Mesenchymal stem cell (in vitro differentiated cells and primary cell): ENCODE measurements around the gene WWP2.

Experiments used
- DNase-seq: peaks from one replicate; pipeline ENCODE4 v3.0.0-alpha.2; 2013
- H2AFZ ChIP-seq: one replicate; pipeline ENCODE4 v1.6.1; 2013; ENCODE audit warnings: low read depth, mild to moderate bottlenecking, control low read depth, inconsistent platforms, low read length, moderate library complexity
- H2AK5ac ChIP-seq: 2 replicates; pipeline ENCODE4 v1.6.1; 2013; ENCODE audit warnings: low read length, moderate library complexity, mild to moderate bottlenecking, inconsistent platforms; ENCODE audit not compliant: severe bottlenecking
- H2BK120ac ChIP-seq: one replicate; pipeline ENCODE4 v1.6.1; 2013; ENCODE audit warnings: low read depth, mild to moderate bottlenecking, inconsistent platforms, low read length, moderate library complexity
- H2BK12ac ChIP-seq, 2 experiments: one replicate each; pipeline ENCODE4 v1.6.1; 2013; ENCODE audit warnings: inconsistent platforms in 2 of 2, low read length in 2 of 2, mild to moderate bottlenecking in 2 of 2, moderate library complexity in 2 of 2, control low read depth in 1 of 2
- H2BK15ac ChIP-seq: one replicate; pipeline ENCODE4 v1.6.1; 2013; ENCODE audit warnings: mild to moderate bottlenecking, low read depth, inconsistent platforms; ENCODE audit not compliant: poor library complexity, severe bottlenecking
- H2BK5ac ChIP-seq: 2 replicates; pipeline ENCODE4 v1.6.1; 2013; ENCODE audit warnings: low read depth, mild to moderate bottlenecking, low read length, control low read depth, inconsistent platforms; ENCODE audit not compliant: poor library complexity, severe bottlenecking
- H3K14ac ChIP-seq, 2 experiments: one replicate each; pipeline ENCODE4 v1.6.1; 2013; ENCODE audit warnings: inconsistent platforms in 2 of 2, low read length in 2 of 2, control low read depth in 1 of 2, mild to moderate bottlenecking in 1 of 2, moderate library complexity in 1 of 2
- H3K18ac ChIP-seq, 2 experiments: one replicate each; pipeline ENCODE4 v1.6.1; 2013; ENCODE audit warnings: inconsistent platforms in 2 of 2, low read length in 2 of 2, control low read depth in 1 of 2, low read depth in 1 of 2, mild to moderate bottlenecking in 1 of 2
- H3K23ac ChIP-seq, 2 experiments: one replicate each; pipeline ENCODE4 v1.6.1; 2013; ENCODE audit warnings: inconsistent platforms in 2 of 2, low read length in 2 of 2, mild to moderate bottlenecking in 2 of 2, moderate library complexity in 2 of 2, control low read depth in 1 of 2
- H3K27ac ChIP-seq: 2 replicates; pipeline ENCODE4 v1.5.1; 2013; ENCODE audit warnings: mild to moderate bottlenecking, moderate library complexity, low read length, control low read depth, inconsistent platforms; ENCODE audit not compliant: poor library complexity, severe bottlenecking
- H3K27me3 ChIP-seq, 2 experiments: 2 replicates each; pipeline versions ENCODE4 v1.6.1 to v1.7.0; 2013; ENCODE audit warnings: low read length in 2 of 2, mild to moderate bottlenecking in 2 of 2, moderate library complexity in 2 of 2, control low read depth in 1 of 2, inconsistent platforms in 1 of 2; ENCODE audit not compliant: control insufficient read depth in 1 of 2, insufficient read depth in 1 of 2
- H3K36me3 ChIP-seq, 2 experiments: 2 replicates each; pipeline versions ENCODE4 v1.6.1 to v1.7.0; 2013; ENCODE audit warnings: low read length in 2 of 2, control low read depth in 1 of 2, inconsistent platforms in 1 of 2, low read depth in 1 of 2, mild to moderate bottlenecking in 1 of 2; ENCODE audit not compliant: insufficient read depth in 2 of 2, control insufficient read depth in 1 of 2
- H3K4ac ChIP-seq, 2 experiments: one replicate each; pipeline ENCODE4 v1.6.1; 2013; ENCODE audit warnings: inconsistent platforms in 2 of 2, low read length in 2 of 2, mild to moderate bottlenecking in 2 of 2, moderate library complexity in 2 of 2, control low read depth in 1 of 2, low read depth in 1 of 2
- H3K4me1 ChIP-seq: 2 replicates; pipeline ENCODE4 v1.6.1; 2013; ENCODE audit warnings: low read depth, low read length, control low read depth; ENCODE audit not compliant: control insufficient read depth, insufficient read depth
- H3K4me2 ChIP-seq: 2 replicates; pipeline ENCODE4 v1.6.1; 2013; ENCODE audit warnings: low read length, mild to moderate bottlenecking, inconsistent platforms; ENCODE audit not compliant: poor library complexity, severe bottlenecking
- H3K4me3 ChIP-seq, 2 experiments: 2 replicates each; pipeline versions ENCODE4 v1.5.1 to v1.7.0; 2013; ENCODE audit warnings: low read length in 2 of 2, mild to moderate bottlenecking in 2 of 2, control low read depth in 1 of 2, low read depth in 1 of 2; ENCODE audit not compliant: insufficient read depth in 1 of 2
- H3K79me1 ChIP-seq: replicated peaks from 2 replicates; pipeline ENCODE4 v1.6.1; 2013; ENCODE audit warnings: mild to moderate bottlenecking, control low read depth, low read length, inconsistent platforms; ENCODE audit not compliant: poor library complexity, severe bottlenecking
- H3K9ac ChIP-seq: 2 replicates; pipeline ENCODE4 v1.7.0; 2013; ENCODE audit warnings: mild to moderate bottlenecking, low read length, moderate library complexity
- H3K9me3 ChIP-seq: 2 replicates; pipeline ENCODE4 v1.7.0; 2013; ENCODE audit warnings: mild to moderate bottlenecking, low read length; ENCODE audit not compliant: control insufficient read depth
- H4K8ac ChIP-seq: one replicate; pipeline ENCODE4 v1.6.1; 2013; ENCODE audit warnings: inconsistent platforms, mild to moderate bottlenecking, low read length, moderate library complexity
- H4K91ac ChIP-seq: one replicate; pipeline ENCODE4 v1.6.1; 2013; ENCODE audit warnings: mild to moderate bottlenecking, low read length, inconsistent platforms
- WGBS: methylation state at CpG from one replicate; pipeline ENCODE4 v1.1.7; 2013; ENCODE audit warnings: mixed read lengths; 5-methylcytosine and 5-hydroxymethylcytosine counted together

WWP2 gene

GRCh38 chr16:69871708-69872107, 109.6 kb downstream of the WWP2 start:
- H2AK5ac ChIP-seq, result no peak overlapping the region
- no peak overlapping the region for H3K9ac ChIP-seq
- H3K4me1 ChIP-seq, result peaks cover 2% of the 10 kb centered on the region
- H3K4me3 ChIP-seq, result no peak overlapping the region
- peaks cover 28 to 35% of the 10 kb centered on the region in 2 experiments for H3K36me3 ChIP-seq
- no peak overlapping the region for H3K4me2 ChIP-seq
- no peak overlapping the region for H2BK12ac ChIP-seq
- no peak overlapping the region for H4K8ac ChIP-seq
- no peak overlapping the region for H2BK5ac ChIP-seq
- H3K14ac ChIP-seq, result no peak overlapping the region
- WGBS, result 96% methylated on average over 15 of the region's 15 CpGs
- DNase-seq, result no peak
- H2AFZ ChIP-seq, result no peak overlapping the region
- H2BK120ac ChIP-seq, result no peak overlapping the region
- H4K91ac ChIP-seq, result no peak overlapping the region
- no peak overlapping the region for H3K23ac ChIP-seq
- no peaks in the 10 kb centered on the region for H3K27me3 ChIP-seq
- H3K27ac ChIP-seq, result no peak overlapping the region
- H3K79me1 ChIP-seq, result peaks cover 7% of the 10 kb centered on the region
- H2BK15ac ChIP-seq, result no peak overlapping the region
- H3K18ac ChIP-seq, result no peak overlapping the region
- H3K9me3 ChIP-seq, result peaks cover 4% of the 10 kb centered on the region
- no peak overlapping the region for H3K4ac ChIP-seq

- no peak overlapping the region for H3K23ac ChIP-seq
- H3K18ac ChIP-seq, result no peak overlapping the region
- no peak overlapping the region for H2BK120ac ChIP-seq
- no peak overlapping the region for H2BK15ac ChIP-seq
- no peak overlapping the region for H3K4me2 ChIP-seq
- DNase-seq, result no peak
- peaks cover 2% of the 10 kb centered on the region for H3K4me1 ChIP-seq
- no peak overlapping the region for H4K91ac ChIP-seq
- no peak overlapping the region for H3K4ac ChIP-seq
- no peak overlapping the region for H3K9ac ChIP-seq
- peaks cover 4% of the 10 kb centered on the region for H3K79me1 ChIP-seq
- no peak overlapping the region for H2AK5ac ChIP-seq
- no peak overlapping the region for H2BK12ac ChIP-seq
- no peak overlapping the region for H3K14ac ChIP-seq
- H3K27ac ChIP-seq, result no peak overlapping the region
- H3K9me3 ChIP-seq, result peaks cover 11% of the 10 kb centered on the region
- no peak overlapping the region for H2BK5ac ChIP-seq
- 97% methylated on average over 7 of the region's 7 CpGs for WGBS
- H2AFZ ChIP-seq, result no peak overlapping the region
- no peak overlapping the region for H3K4me3 ChIP-seq
- H4K8ac ChIP-seq, result no peak overlapping the region
- peaks cover 30 to 44% of the 10 kb centered on the region in 2 experiments for H3K36me3 ChIP-seq
- no peaks in the 10 kb centered on the region for H3K27me3 ChIP-seq
These were observed 110.8 kb downstream of the WWP2 start for GRCh38 chr16:69872888-69873287.

- Histone ChIP-seq H3K9ac (no peak overlapping the region), H3K36me3 (peaks cover 25 to 44% of the 10 kb centered on the region in 2 experiments), H3K4me3 (no peak overlapping the region), H4K8ac (no peak overlapping the region), H2BK12ac (no peak overlapping the region), H3K27ac (no peak overlapping the region), H3K27me3 (no peaks in the 10 kb centered on the region), H3K18ac (no peak overlapping the region), H2BK120ac (no peak overlapping the region), H3K23ac (no peak overlapping the region), H2BK15ac (no peak overlapping the region), H3K4me1 (no peaks in the 10 kb centered on the region), H2AFZ (no peak overlapping the region), H3K4me2 (no peak overlapping the region), H3K79me1 (no peaks in the 10 kb centered on the region), H2BK5ac (no peak overlapping the region), H4K91ac (no peak overlapping the region), H2AK5ac (no peak overlapping the region), H3K14ac (no peak overlapping the region), H3K4ac (no peak overlapping the region), H3K9me3 (peaks cover 11% of the 10 kb centered on the region)
- no peak for DNase-seq
- 96% methylated on average over 2 of the region's 3 CpGs for WGBS
These were observed 111.7 kb downstream of the WWP2 start for GRCh38 chr16:69873783-69874182.

- Histone ChIP-seq H3K23ac (no peak overlapping the region), H3K9ac (no peak overlapping the region), H2AK5ac (no peak overlapping the region), H3K4ac (no peak overlapping the region), H3K27ac (no peak overlapping the region), H2BK5ac (no peak overlapping the region), H2AFZ (no peak overlapping the region), H3K18ac (no peak overlapping the region), H4K8ac (no peak overlapping the region), H2BK120ac (no peak overlapping the region), H3K36me3 (peaks cover 25 to 44% of the 10 kb centered on the region in 2 experiments), H3K4me3 (no peak overlapping the region), H3K14ac (no peak overlapping the region), H3K4me2 (no peak overlapping the region), H4K91ac (no peak overlapping the region), H3K4me1 (no peaks in the 10 kb centered on the region), H3K9me3 (peaks cover 11% of the 10 kb centered on the region), H3K27me3 (no peaks in the 10 kb centered on the region), H3K79me1 (no peaks in the 10 kb centered on the region), H2BK15ac (no peak overlapping the region), H2BK12ac (no peak overlapping the region)
- no peak for DNase-seq
- WGBS, result 83% methylated on average over 4 of the region's 8 CpGs
These were observed 112.1 kb downstream of the WWP2 start for GRCh38 chr16:69874271-69874670.
